Measurements from ENCODE around the gene IFI44L.

- TF ChIP-seq CTCF (IDR thresholded peaks at IDR 0.05) (no peak), EP300 (IDR thresholded peaks at IDR 0.05; ENCODE audit: low read depth) (no peak)
Measured at GRCh38 chr1:78640462-78640861, 20.2 kb downstream of the IFI44L start.
